ENCODE measurements around the gene UBC. TPM values are rescaled to one million over a fixed set of nuclear protein-coding genes. Genes with fewer than 3 reads are reported as not detected.

Gene UBC
- total and polyA plus RNA-seq, 9 of the 15 experiments (the other 6 are each of a cell fraction or from before 2014, with no cell fraction given) = 533 to 1,153 (median 813) TPM

- TF ChIP-seq HSF4 (CRISPR knock-in tag; IDR thresholded peaks at IDR 0.05; ENCODE audit: borderline replicate concordance) (no peak), XRCC3 (IDR thresholded peaks at IDR 0.05) (no peak), THAP7 (CRISPR knock-in tag; IDR thresholded peaks at IDR 0.05) (no peak), ZFP30 (CRISPR knock-in tag; IDR thresholded peaks at IDR 0.05; ENCODE audit: borderline replicate concordance) (no peak), KLF16 (IDR thresholded peaks at IDR 0.05) (no peak; the same call in 1 of the 2 replicates), CUX1 (CRISPR knock-in tag; IDR thresholded peaks at IDR 0.05) (no peak), THRAP3 (IDR thresholded peaks at IDR 0.05; ENCODE audit: borderline replicate concordance) (no peak), KDM1A (IDR thresholded peaks at IDR 0.05) (peak; percentile 39 to 93; a peak in 2 of 4 replicates), RFX1 (IDR thresholded peaks at IDR 0.05) (no peak), ZNF263 (CRISPR knock-in tag; IDR thresholded peaks at IDR 0.05; ENCODE audit: borderline replicate concordance) (no peak), ZNF507 (tag; conservative IDR thresholded peaks at IDR 0.05) (no peak), PYGO2 (tag; IDR thresholded peaks at IDR 0.05) (no peak), MAZ (CRISPR knock-in tag; conservative IDR thresholded peaks at IDR 0.05 in 1 of 2, IDR thresholded peaks at IDR 0.05 in 1 of 2) (peak; percentile 46 to 73), ZNF146 (CRISPR knock-in tag; IDR thresholded peaks at IDR 0.05; ENCODE audit: unreplicated experiment) (no peak), ZNF830 (CRISPR knock-in tag; IDR thresholded peaks at IDR 0.05) (no peak; the same call in 1 of the 2 replicates), HIVEP1 (CRISPR knock-in tag; IDR thresholded peaks at IDR 0.05) (peak; percentile 77; the same call in 1 of the 2 replicates)
- TF ChIP-seq, protein P1, sequence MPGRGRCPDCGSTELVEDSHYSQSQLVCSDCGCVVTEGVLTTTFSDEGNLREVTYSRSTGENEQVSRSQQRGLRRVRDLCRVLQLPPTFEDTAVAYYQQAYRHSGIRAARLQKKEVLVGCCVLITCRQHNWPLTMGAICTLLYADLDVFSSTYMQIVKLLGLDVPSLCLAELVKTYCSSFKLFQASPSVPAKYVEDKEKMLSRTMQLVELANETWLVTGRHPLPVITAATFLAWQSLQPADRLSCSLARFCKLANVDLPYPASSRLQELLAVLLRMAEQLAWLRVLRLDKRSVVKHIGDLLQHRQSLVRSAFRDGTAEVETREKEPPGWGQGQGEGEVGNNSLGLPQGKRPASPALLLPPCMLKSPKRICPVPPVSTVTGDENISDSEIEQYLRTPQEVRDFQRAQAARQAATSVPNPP (IDR thresholded peaks at IDR 0.05; ENCODE audit: borderline replicate concordance, insufficient read depth, insufficient read length) = no peak
- TF ChIP-seq, protein P2, sequence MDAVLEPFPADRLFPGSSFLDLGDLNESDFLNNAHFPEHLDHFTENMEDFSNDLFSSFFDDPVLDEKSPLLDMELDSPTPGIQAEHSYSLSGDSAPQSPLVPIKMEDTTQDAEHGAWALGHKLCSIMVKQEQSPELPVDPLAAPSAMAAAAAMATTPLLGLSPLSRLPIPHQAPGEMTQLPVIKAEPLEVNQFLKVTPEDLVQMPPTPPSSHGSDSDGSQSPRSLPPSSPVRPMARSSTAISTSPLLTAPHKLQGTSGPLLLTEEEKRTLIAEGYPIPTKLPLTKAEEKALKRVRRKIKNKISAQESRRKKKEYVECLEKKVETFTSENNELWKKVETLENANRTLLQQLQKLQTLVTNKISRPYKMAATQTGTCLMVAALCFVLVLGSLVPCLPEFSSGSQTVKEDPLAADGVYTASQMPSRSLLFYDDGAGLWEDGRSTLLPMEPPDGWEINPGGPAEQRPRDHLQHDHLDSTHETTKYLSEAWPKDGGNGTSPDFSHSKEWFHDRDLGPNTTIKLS (IDR thresholded peaks at IDR 0.05; ENCODE audit: borderline replicate concordance, low read depth) = no peak
These were observed 25.1 kb upstream of the UBC start (continued) for GRCh38 chr12:124939421-124940142.

Data from K562 (cell line).